ENCODE measurements around the gene TREX2.

TREX2 gene

DNA sequence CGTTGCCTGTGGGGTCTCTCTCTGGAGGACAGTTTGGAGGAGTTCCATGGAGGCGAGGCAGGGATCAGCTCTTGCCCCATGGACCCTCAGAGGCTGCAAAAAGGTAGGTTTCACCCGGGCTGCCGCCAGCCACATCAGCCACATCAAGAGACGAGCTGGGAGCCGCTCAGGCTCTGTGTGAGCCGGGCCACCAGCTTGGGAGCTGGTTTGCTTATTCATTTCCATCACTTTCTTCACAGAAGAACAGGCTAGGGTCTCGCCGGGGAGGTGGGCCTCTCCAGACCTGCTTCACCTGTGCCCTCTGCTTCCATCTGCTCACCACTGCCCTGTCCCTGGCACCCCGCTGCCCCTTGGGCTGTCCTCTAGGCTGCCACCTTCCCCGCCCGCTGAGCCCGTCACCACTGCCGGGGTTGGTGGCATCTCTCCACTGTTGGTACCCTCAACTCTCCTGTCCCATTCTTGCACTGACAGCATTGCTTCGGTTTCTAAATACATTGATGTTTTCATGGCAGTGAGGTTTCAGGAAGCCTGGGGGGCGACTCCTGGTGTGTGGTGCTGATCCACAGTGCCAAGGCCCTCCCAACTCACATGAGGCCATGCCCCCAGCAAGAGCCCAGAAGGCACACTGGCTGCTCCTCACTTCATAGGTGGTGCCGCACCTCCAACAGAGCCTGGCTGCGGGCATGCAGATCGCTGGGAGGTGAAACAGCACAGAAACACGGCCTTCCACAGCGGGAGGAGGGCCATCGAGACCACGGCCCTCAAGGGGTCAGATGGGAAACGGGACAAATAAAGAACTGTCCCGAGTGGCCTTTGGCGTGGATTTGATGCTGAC lies 4.5 kb upstream of the TREX2 start:
- no peaks in the 10 kb centered on the region for H3K36me3 ChIP-seq (ENCODE audit: insufficient read depth, low read length)

DNA sequence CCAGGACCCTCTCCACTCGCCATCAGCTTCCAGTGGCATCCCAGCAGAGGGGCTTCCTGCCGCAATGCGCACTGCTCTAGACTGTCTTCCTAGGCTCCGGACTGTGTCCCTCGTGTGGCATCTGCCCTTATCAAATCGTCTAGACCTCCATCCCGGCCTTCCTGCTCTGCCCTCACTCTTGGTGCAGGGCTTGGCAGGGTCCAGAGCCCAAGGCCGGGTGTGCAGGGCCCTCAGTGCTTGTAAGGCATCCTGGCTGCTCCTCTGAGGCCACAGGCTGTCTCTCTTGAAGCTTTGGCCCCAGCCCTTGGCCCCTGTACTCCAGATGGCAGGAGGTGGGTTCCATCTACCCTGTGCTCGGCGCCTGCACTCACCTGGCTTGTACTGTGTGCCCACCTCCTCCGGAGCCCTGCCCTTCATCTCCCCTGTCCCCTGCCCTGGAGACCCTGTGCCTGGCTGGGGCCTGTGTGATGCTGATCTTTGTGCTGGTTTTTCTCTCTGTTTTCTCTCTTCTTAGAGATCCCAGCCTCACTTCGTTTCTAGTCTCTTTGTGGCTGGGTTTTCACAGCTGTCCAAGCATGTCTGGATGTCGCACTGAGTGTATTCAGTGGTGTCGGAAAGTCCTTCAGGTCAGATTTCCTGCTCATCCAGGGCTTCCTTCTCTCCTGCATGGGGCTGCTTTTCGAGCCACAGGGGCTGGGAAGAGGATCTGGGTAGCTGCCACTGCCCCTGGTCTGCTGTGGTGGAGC lies 3.7 kb upstream of the TREX2 start:
- Histone ChIP-seq H3K9ac (ENCODE audit: low read length) (no peak overlapping the region), H3K27ac (ENCODE audit: low read depth, low read length) (no peak overlapping the region), H3K4me1 (ENCODE audit: insufficient read depth, low read length) (no peaks in the 10 kb centered on the region), H3K27me3 (ENCODE audit: control insufficient read depth in 1 of 2, insufficient read depth in 2 of 2, low read length in 2 of 2) (peaks cover 0 to 13% of the 10 kb centered on the region in 2 donors), H3K4me3 (ENCODE audit: low read depth in 1 of 2, low read length in 2 of 2) (no peak overlapping the region), H3K9me3 (ENCODE audit: low read length) (no peaks in the 10 kb centered on the region), H3K36me3 (ENCODE audit: insufficient read depth, low read length) (no peaks in the 10 kb centered on the region)

More for the DNA sequence above, 4.5 kb upstream of the TREX2 start:
- H3K9me3 ChIP-seq (ENCODE audit: low read length) = no peaks in the 10 kb centered on the region
- H3K4me3 ChIP-seq (ENCODE audit: low read depth in 1 of 2, low read length in 2 of 2) = no peak overlapping the region
- H3K9ac ChIP-seq (ENCODE audit: low read length) = no peak overlapping the region
- no peaks in the 10 kb centered on the region for H3K4me1 ChIP-seq (ENCODE audit: insufficient read depth, low read length)
- H3K27me3 ChIP-seq (ENCODE audit: control insufficient read depth in 1 of 2, insufficient read depth in 2 of 2, low read length in 2 of 2) = peaks cover 0 to 13% of the 10 kb centered on the region in 2 donors
- no peak overlapping the region for H3K27ac ChIP-seq (ENCODE audit: low read depth, low read length)

DNA sequence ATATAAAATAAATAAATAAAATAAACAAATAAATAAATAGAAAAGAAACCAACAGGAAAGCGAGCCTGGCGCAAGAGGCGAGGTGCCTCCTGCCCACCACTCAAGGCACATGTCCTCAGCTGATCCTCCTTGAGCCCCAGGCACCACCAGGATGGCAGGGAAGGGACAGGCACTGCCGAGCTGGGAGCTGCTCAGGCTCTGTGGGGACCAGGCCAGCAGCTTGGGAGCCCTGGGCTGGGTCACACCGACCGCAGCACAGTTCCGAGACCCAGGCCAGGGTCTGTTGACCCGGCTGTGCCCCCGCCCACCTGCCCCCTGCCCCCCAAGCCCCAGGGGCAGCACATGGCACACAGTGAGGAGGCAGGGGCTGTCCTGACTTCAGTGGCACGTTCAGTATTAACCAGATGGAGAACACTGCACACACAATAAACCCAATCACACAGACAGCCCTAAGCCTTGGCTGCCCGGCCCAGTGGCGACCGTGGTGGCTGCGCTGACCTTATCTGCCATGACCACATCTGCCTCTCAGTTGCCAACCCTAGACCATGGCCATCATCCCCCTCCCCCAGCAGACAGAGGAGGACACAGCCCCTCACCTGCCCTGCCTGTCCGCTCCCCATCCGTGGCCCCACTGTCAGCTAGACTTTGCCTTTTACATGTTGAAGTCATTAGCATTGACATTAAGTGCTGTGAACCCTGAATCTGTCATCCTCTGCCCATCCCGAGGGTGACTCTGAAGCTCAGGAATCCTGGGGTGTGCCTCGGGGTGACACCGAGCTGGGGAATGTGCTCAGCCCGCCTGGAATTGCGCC lies 2.9 kb upstream of the TREX2 start:
- no peak overlapping the region for H3K27ac ChIP-seq (ENCODE audit: low read depth, low read length)
- no peaks in the 10 kb centered on the region for H3K36me3 ChIP-seq (ENCODE audit: insufficient read depth, low read length)
- no peak overlapping the region for H3K9ac ChIP-seq (ENCODE audit: low read length)
- no peak overlapping the region for H3K4me3 ChIP-seq (ENCODE audit: low read depth in 1 of 2, low read length in 2 of 2)
- no peaks in the 10 kb centered on the region for H3K9me3 ChIP-seq (ENCODE audit: low read length)
- H3K27me3 ChIP-seq (ENCODE audit: control insufficient read depth in 1 of 2, insufficient read depth in 2 of 2, low read length in 2 of 2) = peaks cover 0 to 13% of the 10 kb centered on the region in 2 donors
- no peaks in the 10 kb centered on the region for H3K4me1 ChIP-seq (ENCODE audit: insufficient read depth, low read length)

DNA sequence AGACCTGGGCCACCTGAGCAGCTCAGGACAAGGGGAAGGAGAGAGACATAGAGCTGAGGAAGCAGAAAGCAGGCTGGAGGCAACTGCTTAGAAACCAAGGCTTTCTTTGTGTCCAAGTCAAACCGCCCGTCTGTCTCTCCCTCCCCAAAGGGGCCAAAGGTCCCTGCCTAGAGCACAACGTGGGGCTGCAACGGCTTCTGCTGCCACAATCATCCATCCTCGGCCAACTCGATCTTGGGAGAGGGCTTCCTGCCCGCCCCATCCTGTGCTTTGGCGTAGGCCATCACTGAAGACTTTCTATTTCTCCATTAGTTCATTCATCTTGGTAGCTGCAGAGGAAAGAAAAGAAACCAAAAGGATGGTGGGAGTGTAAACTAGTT lies 1.7 kb upstream of the TREX2 start:
- Histone ChIP-seq H3K9ac (ENCODE audit: low read length) (no peak overlapping the region), H3K36me3 (ENCODE audit: insufficient read depth, low read length) (no peaks in the 10 kb centered on the region), H3K4me3 (ENCODE audit: low read depth in 1 of 2, low read length in 2 of 2) (no peak overlapping the region), H3K27me3 (ENCODE audit: control insufficient read depth in 1 of 2, insufficient read depth in 2 of 2, low read length in 2 of 2) (peaks cover 0 to 13% of the 10 kb centered on the region in 2 donors), H3K4me1 (ENCODE audit: insufficient read depth, low read length) (no peaks in the 10 kb centered on the region), H3K9me3 (ENCODE audit: low read length) (no peaks in the 10 kb centered on the region), H3K27ac (ENCODE audit: low read depth, low read length) (no peak overlapping the region)

GRCh38 chrX:153446950-153447580 lies 1.2 kb upstream of the TREX2 start:
- no peak overlapping the region for H3K27ac ChIP-seq (ENCODE audit: low read depth, low read length)
- no peak overlapping the region for H3K4me3 ChIP-seq (ENCODE audit: low read depth in 1 of 2, low read length in 2 of 2)
- no peaks in the 10 kb centered on the region for H3K4me1 ChIP-seq (ENCODE audit: insufficient read depth, low read length)
- no peak overlapping the region for H3K9ac ChIP-seq (ENCODE audit: low read length)
- H3K27me3 ChIP-seq (ENCODE audit: control insufficient read depth in 1 of 2, insufficient read depth in 2 of 2, low read length in 2 of 2) = peaks cover 0 to 13% of the 10 kb centered on the region in 2 donors
- H3K9me3 ChIP-seq (ENCODE audit: low read length) = no peaks in the 10 kb centered on the region
- H3K36me3 ChIP-seq (ENCODE audit: insufficient read depth, low read length) = no peaks in the 10 kb centered on the region

DNA sequence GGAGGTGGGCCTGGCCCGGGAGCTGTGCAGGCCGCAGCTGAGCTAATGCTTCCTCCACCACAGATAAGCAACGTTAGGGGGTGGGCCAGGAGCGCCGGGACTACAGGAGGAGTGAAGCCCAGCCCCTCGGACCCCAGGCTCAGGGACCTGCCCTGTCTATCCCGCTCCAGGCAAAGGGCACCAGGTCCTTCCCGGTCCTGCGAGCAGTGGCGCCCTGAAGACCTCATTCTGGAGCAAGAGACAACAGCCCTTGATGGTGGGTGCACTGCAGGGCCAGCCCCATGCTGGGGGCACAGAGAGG lies 730 bp upstream of the TREX2 start:
- no peaks in the 10 kb centered on the region for H3K36me3 ChIP-seq (ENCODE audit: insufficient read depth, low read length)
- H3K27me3 ChIP-seq (ENCODE audit: control insufficient read depth in 1 of 2, insufficient read depth in 2 of 2, low read length in 2 of 2) = peaks cover 0 to 13% of the 10 kb centered on the region in 2 donors

GRCh38 chrX:153445106-153445855 lies 575 bp downstream of the TREX2 start:
- no peak overlapping the region for H3K9ac ChIP-seq (ENCODE audit: low read length)
- H3K27me3 ChIP-seq (ENCODE audit: control insufficient read depth in 1 of 2, insufficient read depth in 2 of 2, low read length in 2 of 2) = peaks cover 0 to 18% of the 10 kb centered on the region in 2 donors

More for the DNA sequence above, 730 bp upstream of the TREX2 start:
- H3K9me3 ChIP-seq (ENCODE audit: low read length) = no peaks in the 10 kb centered on the region
- H3K4me1 ChIP-seq (ENCODE audit: insufficient read depth, low read length) = no peaks in the 10 kb centered on the region
- no peak overlapping the region for H3K9ac ChIP-seq (ENCODE audit: low read length)
- H3K27ac ChIP-seq (ENCODE audit: low read depth, low read length) = no peak overlapping the region
- no peak overlapping the region for H3K4me3 ChIP-seq (ENCODE audit: low read depth in 1 of 2, low read length in 2 of 2)

GRCh38 chrX:153444333-153445011 lies 1.4 kb downstream of the TREX2 start:
- H3K4me1 ChIP-seq (ENCODE audit: insufficient read depth, low read length) = no peaks in the 10 kb centered on the region

More at GRCh38 chrX:153445106-153445855, 575 bp downstream of the TREX2 start:
- Histone ChIP-seq H3K4me1 (ENCODE audit: insufficient read depth, low read length) (no peaks in the 10 kb centered on the region), H3K9me3 (ENCODE audit: low read length) (peaks cover under 1% of the 10 kb centered on the region), H3K27ac (ENCODE audit: low read depth, low read length) (no peak overlapping the region), H3K36me3 (ENCODE audit: insufficient read depth, low read length) (no peaks in the 10 kb centered on the region), H3K4me3 (ENCODE audit: low read depth in 1 of 2, low read length in 2 of 2) (no peak overlapping the region)

DNA sequence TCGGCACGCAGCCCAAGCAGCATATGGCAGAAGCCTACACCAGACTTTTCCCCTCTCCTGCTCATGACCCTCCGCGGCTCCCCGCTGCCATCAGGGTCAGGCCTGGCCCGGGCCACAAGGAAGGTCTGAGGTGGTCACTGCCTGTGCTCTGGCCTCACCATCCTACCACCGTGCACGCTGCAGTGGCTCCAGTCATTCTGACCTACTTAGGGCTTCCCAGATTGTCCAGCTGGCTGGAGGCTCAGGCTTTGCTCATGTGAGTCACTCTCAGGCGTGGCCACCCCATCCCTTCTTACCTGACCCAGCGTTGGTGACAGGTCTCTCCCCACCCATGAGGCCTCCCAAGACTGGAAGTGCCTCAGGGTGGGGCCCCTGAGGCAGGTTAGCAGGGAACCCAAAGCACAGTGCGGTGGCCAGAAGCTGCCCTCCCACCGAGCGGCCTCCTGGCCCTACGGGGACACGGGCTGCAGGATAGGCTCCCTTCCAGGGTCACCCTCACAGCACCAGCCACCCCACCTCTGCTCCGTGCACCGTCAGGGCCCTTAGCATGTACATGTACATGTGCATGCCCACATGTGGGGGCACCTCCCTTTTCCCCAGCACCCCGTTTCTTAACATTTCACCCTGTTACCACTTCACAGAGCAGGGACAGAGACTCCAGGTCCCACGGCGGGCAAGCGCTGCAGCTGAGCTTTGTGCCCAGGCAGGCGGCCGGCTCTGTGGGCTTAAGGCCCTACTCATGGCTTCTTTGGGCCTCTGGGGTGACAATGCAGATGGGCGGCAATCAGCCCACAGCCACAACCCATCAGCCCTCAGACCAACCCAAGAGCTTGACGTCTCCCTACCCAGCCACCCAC lies 2.2 kb downstream of the TREX2 start:
- peaks cover 9% of the 10 kb centered on the region for H3K9me3 ChIP-seq (ENCODE audit: low read length)
- no peaks in the 10 kb centered on the region for H3K4me1 ChIP-seq (ENCODE audit: insufficient read depth, low read length)
- no peak overlapping the region for H3K9ac ChIP-seq (ENCODE audit: low read length)
- H3K36me3 ChIP-seq (ENCODE audit: insufficient read depth, low read length) = no peaks in the 10 kb centered on the region
- peaks cover 0 to 19% of the 10 kb centered on the region in 2 donors for H3K27me3 ChIP-seq (ENCODE audit: control insufficient read depth in 1 of 2, insufficient read depth in 2 of 2, low read length in 2 of 2)
- no peak overlapping the region for H3K27ac ChIP-seq (ENCODE audit: low read depth, low read length)
- H3K4me3 ChIP-seq (ENCODE audit: low read depth in 1 of 2, low read length in 2 of 2) = no peak overlapping the region

More at GRCh38 chrX:153444333-153445011, 1.4 kb downstream of the TREX2 start:
- Histone ChIP-seq H3K36me3 (ENCODE audit: insufficient read depth, low read length) (no peaks in the 10 kb centered on the region), H3K9me3 (ENCODE audit: low read length) (peaks cover 7% of the 10 kb centered on the region), H3K27me3 (ENCODE audit: control insufficient read depth in 1 of 2, insufficient read depth in 2 of 2, low read length in 2 of 2) (peaks cover 0 to 19% of the 10 kb centered on the region in 2 donors), H3K9ac (ENCODE audit: low read length) (no peak overlapping the region), H3K27ac (ENCODE audit: low read depth, low read length) (no peak overlapping the region), H3K4me3 (ENCODE audit: low read depth in 1 of 2, low read length in 2 of 2) (no peak overlapping the region)

All from muscle layer of colon (tissue), 2 donors.